GM12892 (cell line): ENCODE measurements around the gene FBXW7.

Source experiments
- POLR2A ChIP-seq: IDR thresholded peaks from 2 replicates; pipeline ENCODE4 v1.6.1; 2011; ENCODE audit warnings: low read depth, low read length, control low read depth
- POLR2AphosphoS5 ChIP-seq: IDR thresholded peaks from 2 replicates; pipeline ENCODE4 v1.6.1; 2011; ENCODE audit warnings: low read depth, low read length, control low read depth
- TAF1 ChIP-seq: IDR thresholded peaks from 2 replicates; pipeline ENCODE4 v1.6.1; 2011; ENCODE audit warnings: low read depth, mild to moderate bottlenecking, control low read depth, low read length, borderline replicate concordance

- no peak for TF ChIP-seq POLR2A
- no peak for TF ChIP-seq POLR2AphosphoS5
- no peak for TF ChIP-seq TAF1
Measured at GRCh38 chr4:152279234-152279566, 256.7 kb downstream of the FBXW7 start.
